ENCODE results near the gene LOC101059915.

- TF ChIP-seq CTCF (IDR thresholded peaks at IDR 0.05): no peak
- TF ChIP-seq POLR2A (IDR thresholded peaks at IDR 0.05): no peak
Observed at GRCh38 chrX:71637848-71638247, 29.5 kb upstream of the LOC101059915 start.

Data from vagina (tissue), 2 donors.